HG02571 (cell line): Measurements from ENCODE around the gene SEC31B.

ENCODE experiments used
- ATAC-seq: cut with Tn5 transposase; IDR thresholded peaks from one replicate; pipeline ENCODE4 v1.9.1; 2021; ENCODE audit warnings: mild to moderate bottlenecking, moderate library complexity; ENCODE audit not compliant: unreplicated experiment

The SEC31B gene

DNA sequence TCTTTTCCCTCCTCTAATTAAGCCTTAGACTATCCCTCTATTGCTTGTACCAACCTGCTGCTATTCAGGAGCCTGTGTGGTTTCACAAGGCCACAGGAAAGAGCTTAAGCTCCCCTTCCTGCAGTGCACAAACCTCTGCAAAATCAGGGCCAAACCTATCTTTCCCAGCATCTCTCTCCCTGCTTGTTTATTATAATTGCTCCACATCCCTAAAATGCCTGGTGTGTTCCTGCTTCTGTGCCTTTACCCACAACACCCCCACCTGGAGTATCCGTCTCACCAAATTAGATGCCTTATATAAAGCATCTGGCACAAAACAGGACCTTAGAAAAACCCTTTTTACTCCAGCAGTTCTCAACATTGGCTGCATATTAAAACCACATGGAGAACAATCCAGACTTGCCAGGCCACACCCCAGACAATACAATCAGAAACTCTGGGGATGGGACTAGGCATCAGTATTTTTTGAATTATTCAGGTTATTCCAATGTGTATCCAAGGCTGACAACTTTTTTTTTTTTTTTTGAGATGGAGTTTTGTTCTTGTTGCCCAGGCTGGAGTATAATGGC lies 16.7 kb downstream of the SEC31B start:
- no peak for ATAC-seq

DNA sequence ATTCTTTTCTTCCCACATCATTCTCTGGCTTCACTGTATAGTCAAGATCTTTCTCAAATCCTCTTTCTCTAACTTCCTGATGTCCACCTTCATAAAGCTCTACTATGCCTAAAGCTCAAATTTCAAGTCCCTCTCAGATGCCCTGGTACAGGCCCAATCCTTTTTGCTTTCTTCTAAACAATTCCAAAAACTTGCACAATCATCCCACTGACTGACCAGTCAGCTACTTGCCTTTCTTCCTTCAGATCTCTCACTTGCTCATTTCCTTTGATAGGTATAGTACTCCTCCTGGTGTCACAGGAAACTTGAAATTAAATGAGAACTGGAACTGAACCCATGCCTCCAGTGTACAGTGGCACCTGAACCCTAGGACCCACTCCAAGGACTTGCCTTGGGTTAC lies 18.2 kb downstream of the SEC31B start:
- ATAC-seq: no peak

GRCh38 chr10:100498059-100498458 lies 21.6 kb downstream of the SEC31B start:
- ATAC-seq: no peak

DNA sequence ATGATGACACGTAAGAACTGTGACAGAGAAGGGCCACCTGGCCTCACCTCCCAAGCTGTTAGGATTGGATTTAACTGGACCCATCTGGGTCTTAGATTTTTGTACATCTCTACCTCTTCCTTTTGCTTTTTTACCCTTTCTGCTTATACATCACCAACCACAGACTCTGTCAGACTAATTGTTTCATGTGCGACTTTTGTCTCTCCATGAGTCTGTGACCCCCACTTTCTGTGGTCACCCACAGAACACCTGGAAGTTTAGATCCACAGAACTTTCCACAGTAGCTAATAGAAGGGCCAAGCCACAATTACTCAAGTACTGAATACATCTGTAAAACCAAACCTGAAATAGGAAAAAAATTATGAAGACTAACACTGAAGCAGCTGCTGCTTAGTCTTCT lies 23.1 kb downstream of the SEC31B start:
- no peak for ATAC-seq

DNA sequence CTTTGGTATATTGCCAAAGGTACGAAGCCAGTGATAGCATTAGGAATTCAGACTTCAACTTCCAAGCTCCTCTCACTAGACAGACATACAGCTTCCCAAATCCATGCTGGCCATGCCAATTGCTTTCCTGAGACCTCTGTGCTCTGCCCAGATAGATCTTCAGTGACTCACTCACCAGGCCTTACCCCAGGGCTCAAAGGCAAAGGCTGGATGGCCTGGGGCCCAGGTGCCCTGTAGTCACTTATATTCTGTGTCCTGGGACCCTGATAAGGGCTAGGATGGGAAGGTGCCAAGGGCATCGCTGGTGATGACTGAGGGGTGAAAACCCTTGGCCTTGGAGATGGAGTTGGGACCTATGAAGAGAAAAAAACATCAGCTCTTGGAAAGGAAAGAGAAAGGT lies 29.1 kb downstream of the SEC31B start:
- ATAC-seq: no peak

GRCh38 chr10:100489396-100489795 lies 30.3 kb downstream of the SEC31B start:
- ATAC-seq: no peak

GRCh38 chr10:100487529-100487928 lies 32.1 kb downstream of the SEC31B start:
- no peak for ATAC-seq

- no peak for ATAC-seq
Observed at GRCh38 chr10:100485801-100486495, 33.7 kb downstream of the SEC31B start.

DNA sequence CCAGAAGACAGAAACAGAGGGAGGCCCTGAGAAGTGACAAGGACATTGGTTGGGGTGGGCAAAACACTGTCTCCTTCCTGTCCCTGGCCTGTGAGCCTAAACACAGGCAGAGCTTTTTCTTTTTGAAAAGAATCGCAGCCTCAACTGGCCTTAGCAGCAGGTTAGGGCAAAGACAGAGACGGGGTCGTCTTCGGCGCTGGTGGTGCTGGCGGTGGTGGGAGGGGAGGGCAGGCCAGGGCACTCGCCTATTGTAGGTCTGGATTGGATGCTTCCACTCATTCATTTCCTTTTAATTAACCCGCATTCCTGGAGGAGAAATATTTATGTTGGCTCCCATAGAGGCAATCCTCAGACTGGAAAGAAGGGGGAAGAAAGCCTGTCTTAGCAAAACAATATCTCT lies 34.3 kb downstream of the SEC31B start:
- no peak for ATAC-seq

- no peak for ATAC-seq
Observed at GRCh38 chr10:100483876-100484666, 35.6 kb downstream of the SEC31B start.

- no peak for ATAC-seq
Observed at GRCh38 chr10:100482834-100483185, 36.9 kb downstream of the SEC31B start.

DNA sequence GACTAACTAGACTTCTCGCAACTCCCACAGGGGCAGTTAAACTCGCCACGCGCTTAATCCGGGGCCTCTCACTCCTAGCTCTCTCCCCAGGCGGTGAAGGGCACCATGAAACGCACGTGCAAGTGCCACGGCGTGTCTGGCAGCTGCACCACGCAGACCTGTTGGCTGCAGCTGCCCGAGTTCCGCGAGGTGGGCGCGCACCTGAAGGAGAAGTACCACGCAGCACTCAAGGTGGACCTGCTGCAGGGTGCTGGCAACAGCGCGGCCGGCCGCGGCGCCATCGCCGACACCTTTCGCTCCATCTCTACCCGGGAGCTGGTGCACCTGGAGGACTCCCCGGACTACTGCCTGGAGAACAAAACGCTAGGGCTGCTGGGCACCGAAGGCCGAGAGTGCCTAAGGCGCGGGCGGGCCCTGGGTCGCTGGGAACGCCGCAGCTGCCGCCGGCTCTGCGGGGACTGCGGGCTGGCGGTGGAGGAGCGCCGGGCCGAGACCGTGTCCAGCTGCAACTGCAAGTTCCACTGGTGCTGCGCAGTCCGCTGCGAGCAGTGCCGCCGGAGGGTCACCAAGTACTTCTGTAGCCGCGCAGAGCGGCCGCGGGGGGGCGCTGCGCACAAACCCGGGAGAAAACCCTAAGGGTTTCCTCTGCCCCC lies 37.4 kb downstream of the SEC31B start:
- ATAC-seq: no peak

- ATAC-seq: peak; percentile 97
Observed at GRCh38 chr10:100481462-100482081, 38.1 kb downstream of the SEC31B start.

- no peak for ATAC-seq
Observed at GRCh38 chr10:100480002-100480401, 39.7 kb downstream of the SEC31B start.

DNA sequence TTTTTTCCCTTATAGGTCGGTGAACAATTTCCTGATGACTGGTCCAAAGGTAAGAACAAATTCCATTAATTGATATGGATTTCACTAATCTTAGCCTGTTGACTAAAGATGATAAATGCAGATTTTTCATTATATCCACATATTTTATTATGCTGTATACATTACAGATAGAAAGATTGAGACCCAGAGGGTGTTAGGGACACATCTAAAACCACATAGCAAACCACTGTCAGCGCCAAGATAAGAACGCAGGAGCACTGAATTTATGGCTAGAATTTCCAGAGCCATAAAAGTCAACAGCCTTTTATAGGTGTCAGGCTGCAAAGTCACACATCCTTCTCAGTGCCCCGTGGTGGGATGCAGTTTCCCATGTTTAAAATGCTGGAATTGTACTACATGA lies 40.6 kb downstream of the SEC31B start:
- no peak for ATAC-seq

DNA sequence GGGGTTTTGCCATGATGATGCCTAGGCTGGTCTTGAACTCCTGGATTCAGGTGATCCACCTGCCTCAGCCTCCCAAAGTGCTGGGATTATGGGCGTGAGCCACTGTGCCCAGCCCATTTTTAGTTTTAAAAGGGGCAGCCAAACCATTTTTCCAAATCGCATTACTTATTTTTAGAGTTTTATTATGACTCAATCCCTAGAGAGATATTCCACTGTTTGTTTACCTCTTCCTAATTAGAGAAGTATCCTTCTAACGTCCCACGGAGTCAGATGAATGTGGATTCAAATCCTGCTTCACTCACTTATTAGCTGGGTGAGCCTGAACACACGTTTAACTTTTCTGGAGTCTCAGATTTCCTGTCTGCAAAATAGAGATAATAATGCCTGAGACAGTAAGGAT lies 41.7 kb downstream of the SEC31B start:
- no peak for ATAC-seq

- ATAC-seq: no peak
Observed at GRCh38 chr10:100470367-100470766, 49.3 kb downstream of the SEC31B start.

DNA sequence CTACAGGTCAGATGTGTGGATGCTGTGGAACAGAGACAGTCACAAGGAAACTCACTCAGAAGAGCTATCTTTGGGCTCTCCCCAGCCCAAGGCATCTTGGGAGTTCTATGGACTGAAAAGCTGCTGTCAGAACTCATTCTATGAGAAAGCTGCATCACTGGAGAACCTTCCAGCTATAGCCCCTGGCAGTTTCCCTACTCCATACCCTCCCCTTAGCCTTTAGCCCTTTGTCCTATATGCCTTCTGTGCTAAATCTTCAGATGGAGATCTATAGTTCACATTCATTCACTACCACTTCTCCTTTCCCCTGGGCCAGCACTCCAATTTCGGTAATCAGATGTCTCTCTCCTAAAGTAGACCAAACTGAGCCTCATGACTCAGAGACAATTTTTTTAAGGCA lies 49.9 kb downstream of the SEC31B start:
- ATAC-seq: no peak

DNA sequence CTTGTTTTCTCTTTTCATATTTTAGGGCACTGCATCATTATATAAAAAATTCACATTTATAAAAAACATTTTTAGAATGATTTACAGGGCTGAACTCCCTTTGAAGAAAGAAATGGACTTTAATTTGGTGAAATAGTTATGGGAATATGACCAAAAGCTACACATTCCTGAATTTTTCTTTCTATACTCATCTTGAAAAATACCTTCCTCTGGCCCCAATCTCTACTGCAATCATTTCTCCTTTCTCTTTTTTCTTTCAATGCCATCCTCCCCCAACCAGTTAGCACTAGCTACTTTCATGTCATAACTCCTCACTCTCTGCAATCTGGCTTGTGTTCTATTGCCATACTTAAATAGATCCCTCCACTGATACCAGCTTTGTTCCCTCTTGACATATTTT lies 50.7 kb downstream of the SEC31B start:
- no peak for ATAC-seq

DNA sequence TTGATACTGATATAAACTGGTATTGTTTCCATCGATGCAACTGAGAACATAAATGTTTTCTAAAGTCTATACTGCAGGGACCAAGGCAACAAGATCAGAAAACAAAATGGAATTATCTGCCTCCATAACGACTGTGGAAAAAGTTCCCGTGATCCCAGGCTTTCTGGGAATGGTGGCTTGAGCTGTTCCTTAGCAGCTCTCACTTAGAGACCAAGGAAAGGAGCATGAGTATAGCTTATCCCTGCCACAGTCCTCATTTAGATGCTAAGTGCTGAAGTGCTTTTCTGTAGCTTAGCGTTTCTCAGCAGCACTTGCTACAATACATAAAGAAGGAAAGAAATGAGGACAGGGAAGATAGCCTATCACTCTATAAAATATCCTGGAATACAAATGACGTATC lies 51.3 kb downstream of the SEC31B start:
- ATAC-seq: no peak

DNA sequence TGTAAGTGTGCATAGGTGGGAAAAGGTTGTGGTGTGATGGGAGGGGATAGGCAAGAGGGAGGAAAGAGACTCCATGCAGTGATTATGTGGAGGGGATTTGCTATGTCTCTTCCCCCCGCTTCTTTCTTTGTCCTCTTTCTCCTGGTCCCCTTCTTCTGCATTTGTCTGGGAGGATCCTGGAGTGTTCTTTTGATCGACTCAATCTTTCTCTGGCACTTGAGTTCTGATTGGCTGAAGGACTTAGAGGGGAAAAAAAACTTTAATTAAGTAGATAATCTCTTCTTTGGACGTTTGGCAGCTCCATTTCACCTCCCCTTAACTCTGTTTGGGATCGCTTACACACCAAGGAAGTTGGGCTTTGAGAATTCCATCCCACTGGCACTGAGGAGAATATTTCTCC lies 57.0 kb downstream of the SEC31B start, which contains the start of gene WNT8B:
TSS of gene WNT8B (plus strand) at position 301 of the 400 bp plus-strand sequence. CDS start 160 bp downstream, outside the sequence.
- ATAC-seq: no peak
